Sigmoid colon (tissue), 4 donors: ENCODE data around the gene KRT6A.

Experiments used
- CTCF ChIP-seq, 4 experiments: fragments of 450-650 bp in 3 of 4; fragments of 200-600 bp in 1 of 4; IDR thresholded peaks; one replicate each; pipeline ENCODE4 v1.5.1; 2016 to 2019; ENCODE audit warnings: antibody characterized with exemption in 4 of 4, mild to moderate bottlenecking in 3 of 4, moderate library complexity in 2 of 4
- EP300 ChIP-seq, 4 donors: sonication (generic); formaldehyde crosslinking; IDR thresholded peaks; one replicate each; pipeline ENCODE4 v1.6.1; 2017; ENCODE audit warnings: antibody characterized with exemption in 4 of 4
- POLR2A ChIP-seq, 2 donors: fragments of 450-650 bp; IDR thresholded peaks; one replicate each; pipeline ENCODE4 v1.6.1; 2016; ENCODE audit warnings: antibody characterized with exemption in 2 of 2, mild to moderate bottlenecking in 2 of 2, moderate library complexity in 2 of 2
- POLR2AphosphoS5 ChIP-seq, 4 donors: sonication (generic); formaldehyde crosslinking; IDR thresholded peaks; one replicate each; pipeline ENCODE4 v1.6.1; 2017; ENCODE audit warnings: antibody characterized with exemption in 4 of 4

- TF ChIP-seq POLR2A (IDR thresholded peaks at IDR 0.05) (no peak), POLR2AphosphoS5 (IDR thresholded peaks at IDR 0.05) (no peak), EP300 (IDR thresholded peaks at IDR 0.05) (no peak), CTCF (IDR thresholded peaks at IDR 0.05) (no peak)
Observed at GRCh38 chr12:52469853-52470252, 23.2 kb downstream of the KRT6A start.
